ENCODE measurements around the gene PPP1R15B. TPM values are rescaled to one million over a fixed set of nuclear protein-coding genes. Genes with fewer than 3 reads are reported as not detected.

PPP1R15B gene
- total RNA-seq: 34.9 and 46.9 TPM in 2 replicates

GRCh38 chr1:204411451-204412204 is at the start of gene PPP1R15B:
PPP1R15B (minus strand) TSS chr1:204411817; CDS start chr1:204411411, 406 bp downstream.
- peak; percentile 94 for DNase-seq (ENCODE audit: low read depth)

- no peak for DNase-seq (ENCODE audit: low read depth)
Observed at GRCh38 chr1:204460346-204460745, 48.7 kb upstream of the PPP1R15B start.

GRCh38 chr1:204459706-204460105 is 48.1 kb upstream of the PPP1R15B start:
- DNase-seq (ENCODE audit: low read depth): no peak

- no peak for DNase-seq (ENCODE audit: low read depth)
Observed at GRCh38 chr1:204457666-204458065, 46.0 kb upstream of the PPP1R15B start.

GRCh38 chr1:204456826-204457442 is 45.3 kb upstream of the PPP1R15B start:
- DNase-seq (ENCODE audit: low read depth): no peak

- DNase-seq (ENCODE audit: low read depth): no peak
Observed at GRCh38 chr1:204455831-204456145, 44.2 kb upstream of the PPP1R15B start.

GRCh38 chr1:204455063-204455830 is 43.6 kb upstream of the PPP1R15B start:
- no peak for DNase-seq (ENCODE audit: low read depth)

- no peak for DNase-seq (ENCODE audit: low read depth)
Observed at GRCh38 chr1:204454476-204454875, 42.9 kb upstream of the PPP1R15B start.

GRCh38 chr1:204453141-204453772 is 41.6 kb upstream of the PPP1R15B start:
- no peak for DNase-seq (ENCODE audit: low read depth)

- no peak for DNase-seq (ENCODE audit: low read depth)
Observed at GRCh38 chr1:204451352-204452124, 39.9 kb upstream of the PPP1R15B start.

GRCh38 chr1:204450461-204451257 is 39.0 kb upstream of the PPP1R15B start:
- peak; percentile 16 for DNase-seq (ENCODE audit: low read depth)

- no peak for DNase-seq (ENCODE audit: low read depth)
Observed at GRCh38 chr1:204449678-204450280, 38.2 kb upstream of the PPP1R15B start.

GRCh38 chr1:204448991-204449677 is 37.5 kb upstream of the PPP1R15B start:
- DNase-seq (ENCODE audit: low read depth): no peak

- peak; percentile 36 for DNase-seq (ENCODE audit: low read depth)
Observed at GRCh38 chr1:204448344-204448964, 36.8 kb upstream of the PPP1R15B start.

GRCh38 chr1:204447736-204448135 is 36.1 kb upstream of the PPP1R15B start:
- no peak for DNase-seq (ENCODE audit: low read depth)

- DNase-seq (ENCODE audit: low read depth): no peak
Observed at GRCh38 chr1:204447190-204447589, 35.6 kb upstream of the PPP1R15B start.

- peak; percentile 34 for DNase-seq (ENCODE audit: low read depth)
Observed at GRCh38 chr1:204446413-204447111, 34.9 kb upstream of the PPP1R15B start.

- peak; percentile 16 for DNase-seq (ENCODE audit: low read depth)
Observed at GRCh38 chr1:204445860-204446412, 34.3 kb upstream of the PPP1R15B start.
